Hepatocyte (in vitro differentiated cells): Measurements from ENCODE around the gene ICE2. TPM values are rescaled to one million over a fixed set of nuclear protein-coding genes. Genes with fewer than 3 reads are reported as not detected.

Source experiments
- DNase-seq: peaks from one replicate; pipeline ENCODE4 v3.0.0-alpha.2; 2016; ENCODE audit warnings: low spot score
- H2AFZ ChIP-seq: fragments of 200-600 bp; sonication (generic); 2 replicates; pipeline ENCODE4 v1.6.0; 2016; ENCODE audit warnings: antibody characterized with exemption, mild to moderate bottlenecking
- H3K27ac ChIP-seq: fragments of 200-600 bp; sonication (generic); 2 replicates; pipeline ENCODE4 v1.5.1; 2016; ENCODE audit warnings: mild to moderate bottlenecking
- H3K27me3 ChIP-seq: fragments of 200-600 bp; sonication (generic); 2 replicates; pipeline ENCODE4 v1.6.1; 2016
- H3K36me3 ChIP-seq: fragments of 200-600 bp; sonication (generic); replicated peaks from 2 replicates; pipeline ENCODE4 v1.5.1; 2016; ENCODE audit warnings: low read depth; ENCODE audit not compliant: insufficient read depth
- H3K4me1 ChIP-seq: fragments of 200-600 bp; sonication (generic); 2 replicates; pipeline ENCODE4 v1.5.1; 2016; ENCODE audit warnings: mild to moderate bottlenecking, moderate library complexity; ENCODE audit not compliant: insufficient read depth
- H3K4me2 ChIP-seq: fragments of 200-600 bp; sonication (generic); 2 replicates; pipeline ENCODE4 v1.6.0; 2016
- H3K4me3 ChIP-seq: fragments of 200-600 bp; sonication (generic); 2 replicates; pipeline ENCODE4 v1.5.1; 2016; ENCODE audit warnings: mild to moderate bottlenecking
- H3K79me2 ChIP-seq: fragments of 200-600 bp; sonication (generic); 2 replicates; pipeline ENCODE4 v1.6.0; 2017; ENCODE audit warnings: mild to moderate bottlenecking
- H3K9me2 ChIP-seq: fragments of 200-600 bp; sonication (generic); replicated peaks from 2 replicates; pipeline ENCODE4 v1.6.0; 2017; ENCODE audit warnings: mild to moderate bottlenecking; ENCODE audit not compliant: insufficient read depth
- H3K9me3 ChIP-seq: fragments of 200-600 bp; sonication (generic); 2 replicates; pipeline ENCODE4 v1.5.1; 2016; ENCODE audit warnings: low read depth, mild to moderate bottlenecking
- H4K20me1 ChIP-seq: fragments of 200-600 bp; sonication (generic); 2 replicates; pipeline ENCODE4 v1.6.0; 2016; ENCODE audit warnings: mild to moderate bottlenecking; ENCODE audit not compliant: insufficient read depth, poor library complexity, severe bottlenecking
- CTCF ChIP-seq: fragments of 200-600 bp; sonication (generic); IDR thresholded peaks from 2 replicates; pipeline ENCODE4 v1.5.1; 2016; ENCODE audit warnings: antibody characterized with exemption, mild to moderate bottlenecking; ENCODE audit not compliant: poor library complexity
- EZH2 ChIP-seq: fragments of 200-600 bp; sonication (generic); IDR thresholded peaks from 2 replicates; pipeline ENCODE4 v1.6.1; 2016; ENCODE audit warnings: antibody characterized with exemption, mild to moderate bottlenecking, borderline replicate concordance
- EZH2phosphoT487 ChIP-seq: fragments of 200-600 bp; sonication (generic); IDR thresholded peaks from one replicate; pipeline ENCODE4 v1.6.1; 2018; ENCODE audit warnings: antibody characterized with exemption, mild to moderate bottlenecking, low read depth, moderate library complexity; ENCODE audit not compliant: unreplicated experiment, severe bottlenecking
- WGBS: methylation state at CpG from one replicate; pipeline ENCODE4 v1.1.6; 2016; ENCODE audit warnings: low lambda C conversion rate; ENCODE audit errors: missing lambda C conversion rate; 5-methylcytosine and 5-hydroxymethylcytosine counted together
- polyA plus RNA-seq: library from polyadenylated mRNA; unstranded; fragments of >200 nt; fragmentation: Nextera tagmentation; extraction: Ambion mirVana; gene quantifications from 2 replicates; pipeline ENCODE4 v1.2.1, GENCODE V29; 2016
- total RNA-seq: library from RNA; depleted of rRNA; stranded (reverse); fragments of >200 nt; gene quantifications from 2 replicates; pipeline ENCODE4 v1.2.3, GENCODE V29; 2014

The ICE2 gene, protein sequence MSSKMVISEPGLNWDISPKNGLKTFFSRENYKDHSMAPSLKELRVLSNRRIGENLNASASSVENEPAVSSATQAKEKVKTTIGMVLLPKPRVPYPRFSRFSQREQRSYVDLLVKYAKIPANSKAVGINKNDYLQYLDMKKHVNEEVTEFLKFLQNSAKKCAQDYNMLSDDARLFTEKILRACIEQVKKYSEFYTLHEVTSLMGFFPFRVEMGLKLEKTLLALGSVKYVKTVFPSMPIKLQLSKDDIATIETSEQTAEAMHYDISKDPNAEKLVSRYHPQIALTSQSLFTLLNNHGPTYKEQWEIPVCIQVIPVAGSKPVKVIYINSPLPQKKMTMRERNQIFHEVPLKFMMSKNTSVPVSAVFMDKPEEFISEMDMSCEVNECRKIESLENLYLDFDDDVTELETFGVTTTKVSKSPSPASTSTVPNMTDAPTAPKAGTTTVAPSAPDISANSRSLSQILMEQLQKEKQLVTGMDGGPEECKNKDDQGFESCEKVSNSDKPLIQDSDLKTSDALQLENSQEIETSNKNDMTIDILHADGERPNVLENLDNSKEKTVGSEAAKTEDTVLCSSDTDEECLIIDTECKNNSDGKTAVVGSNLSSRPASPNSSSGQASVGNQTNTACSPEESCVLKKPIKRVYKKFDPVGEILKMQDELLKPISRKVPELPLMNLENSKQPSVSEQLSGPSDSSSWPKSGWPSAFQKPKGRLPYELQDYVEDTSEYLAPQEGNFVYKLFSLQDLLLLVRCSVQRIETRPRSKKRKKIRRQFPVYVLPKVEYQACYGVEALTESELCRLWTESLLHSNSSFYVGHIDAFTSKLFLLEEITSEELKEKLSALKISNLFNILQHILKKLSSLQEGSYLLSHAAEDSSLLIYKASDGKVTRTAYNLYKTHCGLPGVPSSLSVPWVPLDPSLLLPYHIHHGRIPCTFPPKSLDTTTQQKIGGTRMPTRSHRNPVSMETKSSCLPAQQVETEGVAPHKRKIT
- 35.4 and 56.3 TPM in 2 replicates for total RNA-seq
- polyA plus RNA-seq = 15.8 and 16.5 TPM in 2 replicates

DNA sequence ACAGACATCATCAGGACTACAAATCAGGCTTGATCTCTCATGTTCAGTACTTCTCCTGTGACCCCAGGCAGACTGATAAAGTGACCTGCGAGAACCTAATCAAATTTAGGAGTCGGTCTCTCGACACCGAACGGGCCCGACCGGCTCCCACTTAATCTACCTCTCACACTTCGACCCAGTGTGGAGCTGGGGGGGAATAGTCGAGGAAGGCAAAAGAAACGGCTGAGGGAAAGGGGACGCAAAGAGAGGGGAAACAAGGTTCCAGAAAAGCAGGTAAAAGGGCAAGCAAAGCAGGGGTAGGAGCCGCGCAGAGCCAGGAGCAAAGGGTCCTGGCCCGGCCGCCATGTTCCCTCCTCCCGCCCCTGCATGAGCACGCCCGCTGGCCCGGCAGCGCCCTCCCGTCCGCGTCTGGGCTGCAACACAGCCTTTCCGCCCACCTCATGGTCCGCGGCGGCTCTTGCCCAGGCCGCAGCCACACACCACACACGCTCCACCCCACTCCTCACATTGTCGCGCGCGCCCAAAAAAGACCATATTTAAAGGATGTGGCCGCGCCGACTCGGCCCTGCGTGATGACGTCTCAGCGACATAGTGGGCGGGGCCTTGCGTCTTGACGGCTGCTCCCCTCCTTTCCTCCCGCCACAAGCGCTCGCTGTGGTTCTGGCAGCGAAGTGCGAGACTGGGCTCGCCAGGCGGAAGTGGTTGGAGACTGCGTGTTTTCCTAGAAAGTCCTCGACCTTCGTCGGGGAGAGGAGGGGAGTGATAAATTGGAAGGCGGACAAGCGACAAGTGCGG, at the start of gene ICE2:
Gene ICE2, minus strand, starts transcription at position 577 of the 795 bp plus-strand sequence. CDS start 1,165 bp downstream, outside the sequence.
- peak within 1 kb of the TSS; percentile 40 for H3K4me3 ChIP-seq
- peaks cover 23% of the 10 kb centered on the region for H3K4me1 ChIP-seq
- no peaks in the 10 kb centered on the region for H3K36me3 ChIP-seq
- no peaks in the 10 kb centered on the region for H3K9me3 ChIP-seq
- DNase-seq = peak; percentile 97
- peak within 1 kb of the TSS; percentile 98 for H3K27ac ChIP-seq
- H3K79me2 ChIP-seq = peaks cover 40% of the 10 kb centered on the region
- no peaks in the 10 kb centered on the region for H3K27me3 ChIP-seq
- peak within 1 kb of the TSS; percentile 83 for H3K4me2 ChIP-seq
- no peaks in the 10 kb centered on the region for H3K9me2 ChIP-seq
- WGBS = 2% methylated on average over 55 of the region's 57 CpGs
- TF ChIP-seq EZH2 = no peak
- no peak for TF ChIP-seq EZH2phosphoT487
- TF ChIP-seq CTCF = no peak
- H4K20me1 ChIP-seq = no peaks in the 10 kb centered on the region
- H2AFZ ChIP-seq = peak within 1 kb of the TSS; percentile 88

DNA sequence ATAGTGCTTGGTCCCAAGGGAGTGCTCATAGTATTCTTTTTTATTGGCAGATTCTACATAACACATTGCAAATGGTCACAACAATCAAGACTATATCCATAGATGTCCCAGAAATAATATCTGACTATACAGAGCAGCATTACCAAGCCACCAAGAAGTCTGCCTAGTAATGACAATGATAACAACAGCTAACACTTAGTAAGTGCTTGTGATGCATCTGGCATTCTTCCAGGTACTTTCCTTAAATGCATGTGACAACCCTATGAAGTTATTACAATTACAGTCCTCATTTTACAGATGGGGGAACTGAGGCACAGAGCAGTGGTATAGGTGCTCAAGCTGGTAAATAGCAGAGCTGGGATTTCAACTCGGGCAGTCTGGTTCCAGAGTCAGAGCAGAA, 49.6 kb upstream of the ICE2 start:
- Histone ChIP-seq H3K27me3 (no peaks in the 10 kb centered on the region), H3K4me1 (no peaks in the 10 kb centered on the region), H3K4me2 (no peak overlapping the region), H3K27ac (no peak overlapping the region), H3K36me3 (no peaks in the 10 kb centered on the region), H3K9me2 (no peaks in the 10 kb centered on the region), H3K79me2 (no peaks in the 10 kb centered on the region), H3K4me3 (no peak overlapping the region), H2AFZ (no peak overlapping the region), H3K9me3 (no peaks in the 10 kb centered on the region), H4K20me1 (no peaks in the 10 kb centered on the region)
- TF ChIP-seq EZH2phosphoT487 (no peak), EZH2 (no peak), CTCF (no peak)
- no peak for DNase-seq
- WGBS = 79% methylated on average over 1 of the region's 1 CpG

- H3K36me3 ChIP-seq = no peaks in the 10 kb centered on the region
- TF ChIP-seq CTCF (no peak), EZH2phosphoT487 (no peak), EZH2 (no peak)
- H3K4me1 ChIP-seq = no peaks in the 10 kb centered on the region
- H3K79me2 ChIP-seq = no peaks in the 10 kb centered on the region
- H3K27ac ChIP-seq = no peak overlapping the region
- no peaks in the 10 kb centered on the region for H3K9me2 ChIP-seq
- H3K9me3 ChIP-seq = no peaks in the 10 kb centered on the region
- H3K4me3 ChIP-seq = no peak overlapping the region
- H3K4me2 ChIP-seq = no peak overlapping the region
- no peaks in the 10 kb centered on the region for H4K20me1 ChIP-seq
- H3K27me3 ChIP-seq = no peaks in the 10 kb centered on the region
- DNase-seq = no peak
- no peak overlapping the region for H2AFZ ChIP-seq
- WGBS = 87% methylated on average over 4 of the region's 4 CpGs
These were observed 48.5 kb upstream of the ICE2 start for GRCh38 chr15:60527456-60527855.
